ENCODE measurements around the gene IL3RA.

- peak in 1 of 4 experiments; percentile 19 for TF ChIP-seq CTCF (IDR thresholded peaks at IDR 0.05)
- TF ChIP-seq POLR2A (IDR thresholded peaks at IDR 0.05) = no peak
Measured at GRCh38 chrX:1323315-1323714, 13.3 kb upstream of the IL3RA start.
